Heart right ventricle (tissue), 16 donors: ENCODE measurements around the gene BUB1B. TPM values are rescaled to one million over a fixed set of nuclear protein-coding genes. Genes with fewer than 3 reads are reported as not detected.

Experiments used
- ATAC-seq, 8 donors: fragments of 200-7000 bp; cut with Tn5 transposase; one replicate each; pipeline ENCODE4 v1.9.1; 2020; ENCODE audit warnings: mild to moderate bottlenecking in 8 of 8, moderate library complexity in 8 of 8, moderate number of reproducible peaks in 1 of 8
- DNase-seq, 2 donors: peaks; one replicate each; pipeline ENCODE4 v3.0.0-alpha.2; 2020
- H3K27ac ChIP-seq, 10 donors: fragments of 200-600 bp; sonication (generic) in 2 of 10; one replicate each; pipeline versions ENCODE4 v1.5.0 to v1.8.0; 2020 to 2022; ENCODE audit warnings: mild to moderate bottlenecking in 3 of 10
- H3K27me3 ChIP-seq, 7 donors: fragments of 200-600 bp; one replicate each; pipeline ENCODE4 v1.8.0; 2021 to 2022; ENCODE audit warnings: mild to moderate bottlenecking in 2 of 7
- H3K36me3 ChIP-seq, 9 donors: fragments of 200-600 bp; sonication (generic) in 1 of 9; one replicate each; pipeline versions ENCODE4 v1.5.0 to v1.8.0; 2020 to 2022; ENCODE audit warnings: mild to moderate bottlenecking in 2 of 9
- H3K4me1 ChIP-seq, 9 donors: fragments of 200-600 bp; sonication (generic) in 1 of 9; one replicate each; pipeline versions ENCODE4 v1.5.0 to v1.8.0; 2020 to 2022; ENCODE audit warnings: mild to moderate bottlenecking in 4 of 9
- H3K4me3 ChIP-seq, 10 donors: fragments of 200-600 bp; sonication (generic) in 2 of 10; one replicate each; pipeline versions ENCODE4 v1.5.0 to v1.8.0; 2020 to 2022; ENCODE audit warnings: mild to moderate bottlenecking in 7 of 10, moderate library complexity in 2 of 10
- H3K9me3 ChIP-seq, 11 donors: fragments of 200-600 bp in 10 of 11; sonication (generic) in 2 of 11; one replicate each; pipeline versions ENCODE4 v1.5.0 to v1.8.0; 2013 to 2022; ENCODE audit warnings: mild to moderate bottlenecking in 2 of 11, control low read depth in 1 of 11, moderate library complexity in 1 of 11
- CTCF ChIP-seq, 9 donors: fragments of 200-600 bp; sonication (generic) in 2 of 9; IDR thresholded peaks; one replicate each; pipeline versions ENCODE4 v1.5.0 to v1.8.0; 2021 to 2022; ENCODE audit warnings: antibody characterized with exemption in 9 of 9, mild to moderate bottlenecking in 5 of 9, moderate library complexity in 1 of 9
- WGBS, 2 donors: extraction: QIAGEN DNeasy Blood & Tissue Kit; methylation state at CpG; one replicate each; pipeline ENCODE4 v1.1.7; 2013; ENCODE audit warnings: inconsistent platforms in 1 of 2; 5-methylcytosine and 5-hydroxymethylcytosine counted together
- intact Hi-C, 10 donors: fragments of 100-400 bp; cut with DNase I; formaldehyde crosslinking; loops; one replicate each; pipeline versions ENCODE4 v1.11.1 to v1.14.2; 2022
- polyA plus RNA-seq, 2 donors: library from polyadenylated mRNA; stranded (reverse); fragments of 200-250 nt; gene quantifications; one replicate each; pipeline ENCODE4 v1.2.3, GENCODE V29; 2013
- total RNA-seq, 10 donors: library from RNA; stranded (reverse); fragmentation: NEBNext Ultra II Directional in 3 of 10; extraction: Animal tissue kit (Norgen Biotek cat#: 25700) in 3 of 10; gene quantifications; one replicate each; pipeline versions ENCODE4 v1.2.1 to v1.2.4, GENCODE V29; 2021 to 2023
- donor health status: Arrhythmogenic right ventricular cardiomyopathy.
- donor health status: ischemic (EF 13 %, LVEDD 7.1; RV severe dilation, severe dysfunction).
- donor health status: healthy with polysubstance abuse.
- donor health status: DM: no; HTN: yes; CAD: no.
- donor health status: DM: no; HTN: no; CAD: no.
- donor health status: ischemic (EF 25% LVEDD 6.9; RV normal size, moderate dysfunction).
- donor health status: ischemic (EF 25% LVEDD 5.7; RV mildly dilated, moderate dysfunction).
- donor health status: healthy.
- donor health status: DM: yes; HTN: yes; CAD: no.
- donor health status: Ischemic cardiomyopathy.
- donor health status: ischemic (EF 35%, LVEDD 5.7; RV mildly dilated, moderate dysfunction).
- donor health status: nonischemic (EF 11% LVEDD 7.7; RV severe dilation, severe dysfunction).
- donor health status: DM: yes; HTN: yes; CAD: no.
- donor health status: PGD.
- donor health status: ischemic (EF 29% LVEDD 5.4; RV normal size, mild dysfunction).
- donor health status: nonischemic (EF 23%, LVEDD 6.1; RV moderate dilation, normal function).

The BUB1B gene
- total and polyA plus RNA-seq, 12 donors = 0.17 to 5.1 (median 1.0) TPM

- no peak for ATAC-seq
- WGBS, 2 donors = 94 to 99% methylated on average over 6 of the region's 6 CpGs
Observed at GRCh38 chr15:40222131-40222530, 61.3 kb downstream of the BUB1B start.

GRCh38 chr15:40226736-40227135 is 65.9 kb downstream of the BUB1B start:
- no peak overlapping the region for H3K27ac ChIP-seq
- intact Hi-C loops = loop anchor here in 1 of 10 donors (5.0 kb wide), 1 partner anchor 41 kb away; no protein-coding TSS in a partner anchor
- DNase-seq = no peak
- no peak overlapping the region for H3K4me3 ChIP-seq
- peaks cover 0 to 6% (median 0%) of the 10 kb centered on the region in 9 donors for H3K36me3 ChIP-seq
- TF ChIP-seq CTCF (IDR thresholded peaks at IDR 0.05) = no peak
- H3K27me3 ChIP-seq = no peaks in the 10 kb centered on the region
- no peaks in the 10 kb centered on the region for H3K9me3 ChIP-seq
- ATAC-seq = no peak
- H3K4me1 ChIP-seq = no peaks in the 10 kb centered on the region

More at GRCh38 chr15:40222131-40222530, 61.3 kb downstream of the BUB1B start:
- Histone ChIP-seq H3K9me3 (no peaks in the 10 kb centered on the region), H3K27me3 (no peaks in the 10 kb centered on the region), H3K4me1 (no peaks in the 10 kb centered on the region), H3K27ac (no peak overlapping the region), H3K4me3 (no peak overlapping the region), H3K36me3 (peaks cover 0 to 35% (median 0%) of the 10 kb centered on the region in 9 donors)
- no peak for TF ChIP-seq CTCF (IDR thresholded peaks at IDR 0.05)
- intact Hi-C loops = no loop called here
- DNase-seq = no peak

GRCh38 chr15:40229316-40229715 is 68.4 kb downstream of the BUB1B start:
- Histone ChIP-seq H3K4me3 (no peak overlapping the region), H3K9me3 (no peaks in the 10 kb centered on the region), H3K36me3 (peaks cover 0 to 3% (median 0%) of the 10 kb centered on the region in 9 donors), H3K4me1 (peaks cover 0 to 13% (median 0%) of the 10 kb centered on the region in 9 donors), H3K27ac (no peak overlapping the region), H3K27me3 (no peaks in the 10 kb centered on the region)
- ATAC-seq = no peak
- 97 to 98% methylated on average over 5 of the region's 5 CpGs for WGBS, 2 donors
- no peak for TF ChIP-seq CTCF (IDR thresholded peaks at IDR 0.05)
- no peak for DNase-seq
- intact Hi-C loops = loop anchor here in 1 of 10 donors (5.0 kb wide), 1 partner anchor 38 kb away; no protein-coding TSS in a partner anchor

- H3K4me3 ChIP-seq = no peak overlapping the region
- 90% methylated on average over 1 of the region's 1 CpG for WGBS, 2 donors
- no peaks in the 10 kb centered on the region for H3K27me3 ChIP-seq
- no peak for ATAC-seq
- DNase-seq = no peak
- H3K27ac ChIP-seq = no peak overlapping the region
- peaks cover 0 to 3% (median 0%) of the 10 kb centered on the region in 9 donors for H3K36me3 ChIP-seq
- intact Hi-C loops = loop anchor here in 2 of 10 donors (5.0 kb wide), 1 partner anchor 37 kb away; no protein-coding TSS in a partner anchor
- peaks cover 0 to 19% (median 0%) of the 10 kb centered on the region in 9 donors for H3K4me1 ChIP-seq
- no peak for TF ChIP-seq CTCF (IDR thresholded peaks at IDR 0.05)
- no peaks in the 10 kb centered on the region for H3K9me3 ChIP-seq
Observed at GRCh38 chr15:40229956-40230355, 69.1 kb downstream of the BUB1B start.
